ENCODE data around the gene CELSR1. TPM values are rescaled to one million over a fixed set of nuclear protein-coding genes. Genes with fewer than 3 reads are reported as not detected.

CELSR1 gene
- total RNA-seq, 1 experiment from 2014 or later, result 19.6 TPM

DNA sequence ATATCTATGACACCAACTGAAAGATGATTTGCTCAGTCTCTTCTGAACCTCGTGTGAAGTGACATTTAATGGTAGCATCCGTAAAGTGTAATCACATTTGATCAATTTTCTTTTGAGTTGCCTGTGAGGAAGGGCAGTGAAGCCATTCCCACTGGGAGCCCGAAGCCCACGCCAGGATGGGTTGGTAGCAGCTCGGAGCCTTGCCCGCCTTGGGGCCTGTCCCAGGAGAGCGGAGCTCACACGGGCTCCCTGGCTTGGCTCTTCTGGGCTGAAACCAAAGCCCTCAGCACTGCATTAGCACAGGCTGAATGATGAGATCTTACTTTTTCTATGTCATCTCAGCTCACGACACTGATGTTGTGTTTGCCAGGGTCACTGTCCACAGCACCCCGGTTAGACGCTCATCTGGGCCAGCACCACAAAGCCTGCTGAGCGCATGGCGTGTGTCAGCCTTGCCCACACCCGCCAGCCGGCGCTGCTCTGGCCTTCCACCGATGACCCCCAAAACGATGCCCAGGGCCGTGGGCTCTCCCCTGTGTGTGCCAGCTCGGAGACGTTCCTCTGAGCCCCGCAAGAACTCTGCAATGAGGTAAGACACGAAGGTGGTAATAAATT, 211.2 kb downstream of the CELSR1 start (continued):
- TF ChIP-seq, protein P1, sequence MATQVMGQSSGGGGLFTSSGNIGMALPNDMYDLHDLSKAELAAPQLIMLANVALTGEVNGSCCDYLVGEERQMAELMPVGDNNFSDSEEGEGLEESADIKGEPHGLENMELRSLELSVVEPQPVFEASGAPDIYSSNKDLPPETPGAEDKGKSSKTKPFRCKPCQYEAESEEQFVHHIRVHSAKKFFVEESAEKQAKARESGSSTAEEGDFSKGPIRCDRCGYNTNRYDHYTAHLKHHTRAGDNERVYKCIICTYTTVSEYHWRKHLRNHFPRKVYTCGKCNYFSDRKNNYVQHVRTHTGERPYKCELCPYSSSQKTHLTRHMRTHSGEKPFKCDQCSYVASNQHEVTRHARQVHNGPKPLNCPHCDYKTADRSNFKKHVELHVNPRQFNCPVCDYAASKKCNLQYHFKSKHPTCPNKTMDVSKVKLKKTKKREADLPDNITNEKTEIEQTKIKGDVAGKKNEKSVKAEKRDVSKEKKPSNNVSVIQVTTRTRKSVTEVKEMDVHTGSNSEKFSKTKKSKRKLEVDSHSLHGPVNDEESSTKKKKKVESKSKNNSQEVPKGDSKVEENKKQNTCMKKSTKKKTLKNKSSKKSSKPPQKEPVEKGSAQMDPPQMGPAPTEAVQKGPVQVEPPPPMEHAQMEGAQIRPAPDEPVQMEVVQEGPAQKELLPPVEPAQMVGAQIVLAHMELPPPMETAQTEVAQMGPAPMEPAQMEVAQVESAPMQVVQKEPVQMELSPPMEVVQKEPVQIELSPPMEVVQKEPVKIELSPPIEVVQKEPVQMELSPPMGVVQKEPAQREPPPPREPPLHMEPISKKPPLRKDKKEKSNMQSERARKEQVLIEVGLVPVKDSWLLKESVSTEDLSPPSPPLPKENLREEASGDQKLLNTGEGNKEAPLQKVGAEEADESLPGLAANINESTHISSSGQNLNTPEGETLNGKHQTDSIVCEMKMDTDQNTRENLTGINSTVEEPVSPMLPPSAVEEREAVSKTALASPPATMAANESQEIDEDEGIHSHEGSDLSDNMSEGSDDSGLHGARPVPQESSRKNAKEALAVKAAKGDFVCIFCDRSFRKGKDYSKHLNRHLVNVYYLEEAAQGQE (IDR thresholded peaks at IDR 0.05; ENCODE audit: low read depth), result no peak
- TF ChIP-seq EGR1 (IDR thresholded peaks at IDR 0.05; ENCODE audit: low read depth) (no peak), SIN3A (IDR thresholded peaks at IDR 0.05; ENCODE audit: low read depth) (no peak), EZH2phosphoT487 (IDR thresholded peaks at IDR 0.05; ENCODE audit: borderline replicate concordance) (no peak), FOSL1 (IDR thresholded peaks at IDR 0.05; ENCODE audit: low read depth) (no peak), SRF (IDR thresholded peaks at IDR 0.05; ENCODE audit: low read depth) (no peak), CBX3 (IDR thresholded peaks at IDR 0.05; ENCODE audit: low read depth) (no peak), YY1 (IDR thresholded peaks at IDR 0.05; ENCODE audit: extremely low read depth, insufficient replicate concordance, low read depth, low read length) (no peak), ZNF274 (IDR thresholded peaks at IDR 0.05; ENCODE audit: low read depth, low read length) (no peak), RAD21 (IDR thresholded peaks at IDR 0.05; ENCODE audit: low read depth) (no peak), EZH2 (IDR thresholded peaks at IDR 0.05) (no peak)

DNA sequence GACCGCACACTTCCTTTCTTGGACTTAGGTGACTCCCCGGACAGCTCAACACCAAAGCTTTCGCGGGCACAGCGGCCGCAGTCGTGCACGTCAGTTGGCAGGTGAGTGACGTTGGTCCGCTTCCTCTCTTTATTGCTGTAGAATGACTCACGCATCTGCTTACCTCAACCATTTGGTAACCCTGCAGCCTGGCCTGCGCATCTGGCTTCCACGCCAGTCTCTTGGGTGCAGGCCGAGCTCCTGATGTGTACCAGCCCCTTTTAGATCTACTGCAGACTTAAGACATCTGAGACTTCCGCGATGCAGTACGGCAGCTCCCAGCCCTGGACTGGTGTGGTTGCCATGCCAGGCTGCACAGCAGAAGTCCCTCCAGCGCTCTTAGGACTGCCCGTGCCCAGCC, 214.3 kb downstream of the CELSR1 start:
- POLR2A ChIA-PET, result no interaction called here
- BruUV-seq (replicated peaks), result no TSS peak
- RAD21 ChIA-PET (ENCODE audit: low non-redundant PET in 1 of 2, low total read pairs in 2 of 2, uncharacterized antibody in 2 of 2, unreplicated experiment in 2 of 2), result no interaction called here
- TF ChIP-seq TCF7L2 (IDR thresholded peaks at IDR 0.05; ENCODE audit: borderline replicate concordance, extremely low read depth, insufficient read depth, insufficient read length) (no peak), ZNF274 (IDR thresholded peaks at IDR 0.05; ENCODE audit: low read depth, low read length) (no peak), RAD21 (IDR thresholded peaks at IDR 0.05; ENCODE audit: low read depth) (no peak), SP1 (IDR thresholded peaks at IDR 0.05; ENCODE audit: low read depth) (no peak), EZH2 (IDR thresholded peaks at IDR 0.05) (no peak), CEBPB (IDR thresholded peaks at IDR 0.05; ENCODE audit: low read depth) (no peak), POLR2A (IDR thresholded peaks at IDR 0.05; ENCODE audit: borderline replicate concordance, extremely low read depth, insufficient read depth, insufficient read length) (no peak)
- TF ChIP-seq, protein P2, sequence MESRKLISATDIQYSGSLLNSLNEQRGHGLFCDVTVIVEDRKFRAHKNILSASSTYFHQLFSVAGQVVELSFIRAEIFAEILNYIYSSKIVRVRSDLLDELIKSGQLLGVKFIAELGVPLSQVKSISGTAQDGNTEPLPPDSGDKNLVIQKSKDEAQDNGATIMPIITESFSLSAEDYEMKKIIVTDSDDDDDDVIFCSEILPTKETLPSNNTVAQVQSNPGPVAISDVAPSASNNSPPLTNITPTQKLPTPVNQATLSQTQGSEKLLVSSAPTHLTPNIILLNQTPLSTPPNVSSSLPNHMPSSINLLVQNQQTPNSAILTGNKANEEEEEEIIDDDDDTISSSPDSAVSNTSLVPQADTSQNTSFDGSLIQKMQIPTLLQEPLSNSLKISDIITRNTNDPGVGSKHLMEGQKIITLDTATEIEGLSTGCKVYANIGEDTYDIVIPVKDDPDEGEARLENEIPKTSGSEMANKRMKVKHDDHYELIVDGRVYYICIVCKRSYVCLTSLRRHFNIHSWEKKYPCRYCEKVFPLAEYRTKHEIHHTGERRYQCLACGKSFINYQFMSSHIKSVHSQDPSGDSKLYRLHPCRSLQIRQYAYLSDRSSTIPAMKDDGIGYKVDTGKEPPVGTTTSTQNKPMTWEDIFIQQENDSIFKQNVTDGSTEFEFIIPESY (IDR thresholded peaks at IDR 0.05; ENCODE audit: extremely low read depth, insufficient replicate concordance, low read length), result no peak
- TF ChIP-seq, protein P3, sequence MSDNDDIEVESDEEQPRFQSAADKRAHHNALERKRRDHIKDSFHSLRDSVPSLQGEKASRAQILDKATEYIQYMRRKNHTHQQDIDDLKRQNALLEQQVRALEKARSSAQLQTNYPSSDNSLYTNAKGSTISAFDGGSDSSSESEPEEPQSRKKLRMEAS (IDR thresholded peaks at IDR 0.05), result no peak

More for the DNA sequence above, 214.3 kb downstream of the CELSR1 start:
- peaks cover 19% of the 10 kb centered on the region; the same call in 1 of the 2 replicates for H3K79me2 ChIP-seq (ENCODE audit: insufficient read depth, low read length)
- H3K9me2 ChIP-seq (ENCODE audit: insufficient read depth), result no peaks in the 10 kb centered on the region
- no peak overlapping the region for H3K9ac ChIP-seq (ENCODE audit: low read length)
- H2AFZ ChIP-seq (ENCODE audit: low read depth, low read length, poor library complexity, severe bottlenecking), result no peak overlapping the region
- peaks cover 29% of the 10 kb centered on the region in 2 experiments; a peak in 3 of 4 replicates for H3K36me3 ChIP-seq (ENCODE audit: control insufficient read depth in 1 of 2, insufficient read depth in 2 of 2, low read length in 2 of 2)
- no peaks in the 10 kb centered on the region for H3K27me3 ChIP-seq (ENCODE audit: insufficient read depth, low read length)
- H3K27ac ChIP-seq (ENCODE audit: low read depth, low read length), result no peak overlapping the region
- no peaks in the 10 kb centered on the region for H3K9me3 ChIP-seq (ENCODE audit: control insufficient read depth in 1 of 2, insufficient read depth in 1 of 2, low read depth in 1 of 2, low read length in 2 of 2)
- intact Hi-C loops (cut with micrococcal nuclease), result no loop called here
- no peaks in the 10 kb centered on the region for H3K4me1 ChIP-seq (ENCODE audit: control insufficient read depth in 1 of 2, insufficient read depth in 2 of 2, low read length in 2 of 2)
- H4K20me1 ChIP-seq (ENCODE audit: insufficient read depth), result no peaks in the 10 kb centered on the region
- ATAC-seq (no peak), DNase-seq (ENCODE audit: low read depth, low spot score) (no peak)
- H3K4me3 ChIP-seq (replicated peaks in 1 of 2; ENCODE audit: low read depth in 1 of 2, low read length in 2 of 2), result no peak overlapping the region
- H3K4me2 ChIP-seq (ENCODE audit: low read length), result no peak overlapping the region
- CTCF ChIA-PET, result no interaction called here
